GM21737 (cell line): Measurements from ENCODE around the gene PODXL.

Experiments
- ATAC-seq: cut with Tn5 transposase; IDR thresholded peaks from one replicate; pipeline ENCODE4 v1.9.1; 2021; ENCODE audit warnings: mild to moderate bottlenecking, moderate library complexity; ENCODE audit not compliant: unreplicated experiment

Gene PODXL

GRCh38 chr7:131556053-131556908 is at the start of gene PODXL:
Gene PODXL (minus strand): TSS chr7:131556628. CDS start chr7:131556359, 269 bp downstream.
- ATAC-seq, result peak; percentile 72

DNA sequence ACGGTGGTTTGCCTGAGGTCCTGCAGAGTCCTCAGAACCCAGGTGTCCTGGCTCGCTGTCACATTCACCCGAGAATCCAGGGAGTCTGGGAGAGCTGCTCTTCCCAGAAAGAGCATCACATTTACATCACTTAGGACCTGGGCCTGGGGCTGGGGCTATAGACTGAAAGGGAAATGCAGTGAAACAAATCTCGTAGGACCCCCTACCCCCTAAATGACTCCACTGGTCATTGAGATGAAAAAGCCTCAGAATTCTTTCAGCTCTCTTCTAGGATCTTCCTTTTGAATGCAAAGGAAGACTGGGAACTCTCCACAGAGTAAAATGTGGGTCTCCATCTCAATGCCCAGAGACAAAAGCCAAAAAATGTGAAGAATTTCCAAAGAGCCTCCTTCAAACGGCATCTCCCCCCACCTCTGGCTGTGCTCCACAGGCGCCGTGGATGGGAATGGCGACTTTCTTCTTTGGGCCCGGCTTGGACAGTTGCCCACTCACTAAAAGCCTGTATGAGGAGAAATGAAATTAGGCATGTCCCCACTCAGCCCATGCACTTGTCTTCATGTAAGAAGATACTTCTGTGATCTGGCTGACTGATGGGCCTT is 49.0 kb upstream of the PODXL start:
- ATAC-seq, result no peak

GRCh38 chr7:131604841-131605279 is 48.4 kb upstream of the PODXL start:
- no peak for ATAC-seq

DNA sequence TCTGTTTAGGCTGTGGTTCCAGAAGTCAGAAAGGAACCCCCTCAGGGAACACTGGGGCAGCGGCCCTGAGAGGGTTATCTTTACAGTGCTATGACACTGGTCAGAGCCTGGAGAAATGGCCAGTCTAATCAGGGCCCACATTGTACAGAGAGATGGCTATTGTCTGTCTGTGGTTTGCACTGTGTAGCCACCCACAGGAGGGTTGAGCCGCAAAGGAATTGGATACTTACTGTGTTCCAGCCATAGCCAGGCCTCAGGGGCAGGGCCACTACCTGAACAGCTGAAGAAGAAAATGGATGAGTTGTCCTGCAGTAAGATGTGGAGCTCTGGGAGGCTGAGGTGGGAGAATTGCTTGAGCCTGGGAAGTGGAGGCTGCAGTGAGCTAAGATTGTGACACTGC is 47.5 kb upstream of the PODXL start:
- no peak for ATAC-seq

GRCh38 chr7:131602994-131603372 is 46.6 kb upstream of the PODXL start:
- no peak for ATAC-seq

DNA sequence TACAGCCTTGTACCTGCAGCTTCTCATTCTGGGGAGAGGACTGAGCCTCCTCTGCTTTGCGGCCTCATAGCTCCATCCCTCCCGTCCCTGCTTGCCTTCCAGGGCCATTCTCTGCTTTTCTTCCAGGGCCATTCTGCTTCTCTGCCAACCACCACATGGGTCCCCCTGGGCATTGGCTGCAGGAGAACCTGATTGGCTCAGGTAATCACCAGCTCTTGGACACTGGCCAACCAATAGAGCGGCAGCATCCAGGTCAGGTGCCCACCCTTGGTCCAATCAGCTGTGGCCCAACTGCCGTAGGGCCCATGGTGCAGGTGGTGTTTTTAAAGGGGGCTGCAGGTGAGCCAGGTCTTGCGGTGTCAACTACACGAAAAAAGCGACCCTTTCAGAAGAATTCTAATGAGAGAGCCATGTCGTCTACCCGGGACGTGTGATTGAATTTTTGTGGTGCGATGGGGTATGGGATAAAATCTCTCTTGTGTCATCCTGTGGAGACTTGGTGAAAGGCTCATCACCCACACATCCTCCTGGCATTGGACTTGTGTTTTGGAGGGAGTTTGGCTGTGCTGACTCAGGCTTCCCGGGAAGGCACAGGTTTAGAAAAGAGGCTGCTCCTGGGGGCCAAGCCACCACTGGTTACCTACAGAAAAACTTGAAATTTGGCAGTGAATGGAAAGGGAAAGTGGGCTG is 46.0 kb upstream of the PODXL start:
- no peak for ATAC-seq

DNA sequence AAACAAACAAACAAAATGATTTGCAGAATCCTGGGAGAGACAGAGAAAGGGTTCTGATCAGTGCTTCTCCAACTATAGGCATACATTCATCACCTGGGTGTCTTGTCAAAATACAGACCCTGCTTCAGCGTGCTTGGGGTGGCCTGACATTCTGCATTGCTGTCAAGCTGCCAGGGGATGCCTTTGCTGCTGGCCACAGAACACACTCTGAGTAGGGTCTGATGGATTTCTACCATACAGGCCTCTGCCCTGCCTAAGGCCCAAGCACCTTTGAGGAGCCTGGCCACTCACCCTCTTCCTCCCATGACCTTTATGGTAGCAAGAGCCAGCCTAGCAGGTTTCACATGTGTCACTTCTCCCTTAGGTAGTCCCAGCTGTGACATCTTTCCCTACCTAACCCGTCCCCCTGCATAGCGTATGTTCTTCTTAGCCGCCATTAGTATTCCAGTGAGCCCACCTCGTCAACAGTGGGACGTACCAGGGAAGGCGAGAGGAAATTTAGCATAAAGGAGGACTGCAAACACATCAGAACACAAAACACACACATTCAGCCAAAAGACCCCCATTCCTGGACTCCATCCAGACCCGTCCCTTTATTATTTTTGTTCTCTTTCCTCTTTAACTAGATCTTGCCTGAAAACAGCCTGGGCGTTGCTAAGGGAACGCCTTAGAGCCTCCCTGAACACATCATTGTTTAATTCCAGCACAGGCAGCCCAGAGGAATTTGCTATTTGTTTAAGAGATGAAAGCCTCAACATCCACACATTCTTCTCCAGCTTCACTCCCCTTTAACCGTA is 43.9 kb upstream of the PODXL start:
- ATAC-seq, result no peak

GRCh38 chr7:131596785-131597184 is 40.4 kb upstream of the PODXL start:
- ATAC-seq, result no peak

DNA sequence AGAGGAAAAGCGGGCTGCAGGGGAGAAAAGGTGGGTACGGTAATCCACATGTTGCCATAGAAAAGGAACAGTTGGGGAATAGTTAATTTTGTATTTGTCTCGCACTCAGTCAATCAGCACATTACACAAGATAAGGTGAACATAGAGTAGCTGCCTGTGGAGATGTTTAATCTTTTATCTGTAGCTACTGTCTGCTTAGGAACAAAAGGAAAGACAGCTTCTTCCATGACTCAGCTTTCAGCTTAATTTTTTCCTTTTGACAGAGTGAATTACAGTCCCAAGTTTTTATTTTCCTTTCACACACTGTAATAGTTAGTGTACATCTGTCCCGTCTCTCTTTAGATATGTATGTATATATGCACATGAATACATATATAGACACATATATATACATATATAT is 39.3 kb upstream of the PODXL start:
- ATAC-seq, result no peak

DNA sequence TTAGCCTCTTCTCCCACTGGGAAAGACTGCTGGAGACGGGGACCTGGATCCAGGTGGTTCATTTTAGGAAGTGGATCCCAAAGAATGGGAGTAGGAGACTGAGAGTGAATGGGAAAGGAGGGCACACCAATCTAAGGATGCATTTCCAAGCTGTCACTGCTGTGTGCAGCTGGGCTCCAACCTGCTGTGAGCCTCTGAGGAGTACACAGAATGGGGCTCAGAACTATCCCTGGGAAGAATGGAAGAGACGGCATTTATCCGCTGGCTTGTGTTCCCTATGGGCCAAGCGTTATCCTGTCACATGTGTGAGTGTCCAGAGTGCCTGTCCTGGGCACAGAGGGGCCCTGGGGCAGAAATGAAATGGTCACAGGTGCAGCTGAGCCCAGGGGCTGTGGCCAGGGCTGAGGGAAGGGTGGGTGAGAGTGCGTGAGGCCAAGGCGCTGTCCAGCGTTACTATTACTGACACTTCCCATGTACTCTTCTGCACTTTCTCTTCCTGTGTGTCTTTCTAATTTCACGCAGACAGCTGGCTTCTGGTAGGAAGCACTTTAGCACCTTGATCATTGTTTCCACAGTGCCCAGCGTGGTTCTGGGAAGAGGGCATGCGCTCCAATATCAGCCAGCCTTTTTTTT is 35.4 kb upstream of the PODXL start:
- no peak for ATAC-seq

DNA sequence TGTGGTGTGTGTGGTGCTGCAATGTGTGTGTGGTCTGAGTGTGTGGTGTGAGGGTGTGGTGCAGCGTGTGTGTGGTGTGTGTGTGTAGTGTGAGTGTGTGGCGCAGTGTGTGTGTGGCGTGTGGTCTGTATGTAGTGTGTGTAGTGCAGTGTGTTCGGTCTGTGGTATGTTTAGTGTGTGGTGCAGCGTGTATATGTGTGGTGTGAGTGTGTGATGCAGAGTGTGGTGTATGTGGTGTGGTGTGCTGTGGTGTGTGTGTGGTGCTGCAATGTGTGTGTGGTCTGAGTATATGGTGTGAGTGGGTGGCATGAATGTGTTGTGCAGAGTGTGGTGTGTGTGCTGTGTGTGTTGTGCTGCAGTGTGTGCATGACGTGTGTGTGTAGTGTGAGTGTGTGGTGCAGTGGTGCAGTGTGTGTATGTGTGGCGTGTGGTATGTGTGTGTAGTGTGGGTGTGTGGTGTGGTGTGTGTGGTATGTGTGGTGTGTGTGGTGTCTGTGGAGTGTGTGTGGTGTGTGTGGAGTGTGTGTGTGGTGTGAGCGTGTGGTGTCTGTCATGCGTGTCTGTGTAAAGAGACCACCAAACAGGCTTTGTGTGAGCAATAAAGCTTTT is 31.0 kb upstream of the PODXL start:
- ATAC-seq, result no peak

DNA sequence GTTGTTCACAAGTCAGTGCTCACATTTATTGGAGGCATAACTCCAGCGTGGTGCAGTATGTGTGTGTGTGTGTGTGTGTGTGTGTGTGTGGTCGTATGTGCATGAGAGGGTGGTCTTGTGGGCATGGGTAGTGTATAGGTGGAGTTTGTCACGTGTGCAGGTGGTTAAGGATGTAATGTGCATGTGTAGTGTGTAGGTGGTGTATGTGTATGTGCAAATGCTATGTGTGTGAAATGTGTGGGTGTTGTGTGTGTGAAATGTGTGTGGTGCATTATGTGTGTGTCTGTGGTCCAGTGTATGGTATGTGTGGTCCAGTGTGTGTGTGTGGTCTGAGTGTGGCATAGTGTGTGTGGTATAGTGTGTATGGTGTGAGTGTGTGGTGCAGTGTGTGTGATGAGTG is 30.3 kb upstream of the PODXL start:
- ATAC-seq, result no peak

DNA sequence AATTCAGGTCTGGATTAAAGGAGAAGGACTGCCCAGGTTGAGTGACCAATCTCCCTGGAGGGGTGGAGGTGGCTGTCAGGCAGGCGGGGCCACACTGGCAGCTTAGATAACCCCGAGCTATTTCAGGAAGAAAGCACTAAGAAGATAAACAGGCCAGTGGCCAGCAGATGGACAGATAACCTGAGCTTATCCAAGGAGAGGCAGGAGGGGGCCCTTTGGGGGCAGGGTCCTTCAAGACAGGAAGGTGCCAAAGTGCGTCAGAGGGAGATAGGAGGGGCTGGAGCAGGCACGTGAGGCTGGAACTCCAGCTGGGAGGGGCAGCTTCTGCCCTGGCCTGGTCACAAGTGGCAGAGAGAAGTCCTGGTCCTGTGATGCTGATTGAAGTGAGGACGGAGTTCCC is 29.8 kb upstream of the PODXL start:
- ATAC-seq, result no peak

DNA sequence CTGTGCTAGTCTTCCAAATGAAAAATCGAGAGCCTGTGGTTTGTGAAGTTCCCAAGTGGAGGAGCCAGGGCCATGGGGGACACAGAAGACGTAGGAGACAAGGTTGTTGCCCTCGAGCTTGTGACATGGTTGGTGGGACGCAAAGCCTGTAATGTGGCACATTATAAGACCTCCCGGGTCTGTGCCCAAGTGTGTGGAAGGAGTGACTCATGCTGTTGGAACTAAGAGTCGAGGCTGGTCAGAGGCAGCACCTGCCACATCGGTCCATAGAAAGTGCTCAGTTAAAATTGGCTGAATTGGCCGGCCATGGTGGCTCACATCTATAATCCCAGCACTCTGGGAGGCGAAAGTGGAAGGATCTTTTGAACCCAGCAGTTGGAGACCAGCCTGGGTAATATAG is 27.0 kb upstream of the PODXL start:
- no peak for ATAC-seq

DNA sequence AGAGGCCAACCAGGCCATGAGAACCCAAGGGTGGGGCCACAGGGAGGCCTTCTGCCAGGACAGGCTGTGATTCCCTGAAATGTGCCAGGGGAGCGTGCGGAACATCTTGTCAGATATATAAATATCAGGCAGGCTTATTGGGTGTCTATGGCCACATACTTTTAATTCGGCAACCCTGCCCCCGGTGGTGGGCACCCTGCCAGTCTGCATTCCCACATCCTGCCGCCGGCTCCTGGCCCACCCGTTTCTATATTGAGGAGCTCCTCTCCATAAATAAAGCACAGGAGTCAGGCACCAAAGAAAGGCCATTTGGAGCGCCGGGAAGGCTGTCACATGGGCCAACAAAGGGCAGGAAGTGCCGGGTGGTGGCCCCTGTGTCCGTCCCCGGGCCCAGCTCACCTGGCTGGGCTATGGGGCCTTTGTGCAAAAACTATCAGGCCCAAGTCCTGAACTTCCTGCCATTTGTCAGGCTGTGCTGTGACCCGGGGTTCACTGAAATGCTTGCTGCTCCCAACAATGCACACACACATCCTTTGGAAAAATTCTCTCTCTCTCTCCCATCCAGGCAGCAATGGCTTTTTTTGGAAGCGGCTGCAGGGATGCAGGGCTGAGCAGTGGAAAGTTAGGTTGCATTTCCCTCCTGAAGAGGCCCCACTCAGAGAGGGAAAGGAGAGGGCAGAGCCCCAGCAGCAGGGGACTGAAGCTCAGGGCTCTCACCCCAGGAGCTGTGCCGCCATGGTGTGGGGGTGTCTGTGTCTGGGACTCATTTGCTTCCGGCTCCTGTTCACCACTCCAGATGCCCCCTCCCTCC is 25.0 kb upstream of the PODXL start:
- ATAC-seq, result no peak

DNA sequence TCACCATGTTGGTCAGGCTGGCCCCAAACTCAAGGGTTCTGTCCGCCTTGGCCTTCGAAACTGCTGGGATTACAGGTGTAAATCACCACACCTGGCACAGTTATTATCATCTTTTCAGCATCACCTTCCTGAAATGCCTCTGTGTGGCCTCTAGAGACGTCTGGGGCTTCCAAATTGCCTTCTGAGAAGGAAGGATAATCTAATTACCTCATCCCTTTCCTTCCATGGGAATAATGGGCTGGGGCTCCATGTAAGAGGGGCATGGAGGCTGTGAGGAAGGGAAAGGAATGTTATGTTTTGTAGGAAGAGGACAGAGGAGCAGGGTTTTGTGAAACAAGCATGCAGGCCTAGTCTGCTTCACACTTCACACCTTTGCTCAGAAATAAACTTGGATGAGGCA is 22.2 kb upstream of the PODXL start:
- no peak for ATAC-seq

DNA sequence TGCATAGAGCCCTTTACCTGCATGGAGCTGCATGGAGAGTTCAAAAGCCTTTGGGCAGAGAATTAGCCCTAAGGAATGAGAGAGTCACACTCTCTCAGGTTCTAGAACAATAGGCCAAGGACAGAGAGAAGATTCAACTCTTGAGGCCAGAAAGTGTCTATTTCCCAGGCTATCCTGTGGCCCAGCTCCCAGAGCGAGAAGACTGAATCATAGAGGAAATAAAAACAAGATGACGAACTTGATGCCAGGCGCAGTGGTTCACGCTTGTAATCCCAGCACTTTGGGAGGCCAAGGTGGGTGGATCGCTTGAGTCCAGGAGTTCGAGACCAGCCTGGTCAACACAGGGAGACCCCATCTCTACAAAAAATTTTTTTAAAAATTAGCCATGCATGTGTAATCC is 18.3 kb upstream of the PODXL start:
- ATAC-seq, result no peak

DNA sequence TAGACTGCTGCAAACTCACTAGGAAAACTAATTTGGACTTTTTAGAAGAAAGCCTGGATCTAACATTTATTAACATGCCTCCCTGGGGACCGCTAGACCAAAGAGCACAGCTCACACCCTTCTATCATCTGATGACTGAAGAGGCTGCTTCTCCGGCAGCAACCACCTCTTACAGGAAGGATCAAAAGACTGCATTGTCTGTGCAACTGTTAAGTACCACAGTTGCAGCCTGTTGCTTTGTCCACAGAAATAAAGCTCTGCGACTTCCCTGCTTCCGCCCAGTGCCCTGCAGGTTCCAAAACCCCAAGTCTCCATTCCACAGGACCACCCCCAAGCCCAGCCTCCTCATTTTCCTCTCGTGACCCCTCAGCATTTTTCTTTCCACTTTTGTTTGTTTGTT is 14.0 kb upstream of the PODXL start:
- no peak for ATAC-seq

DNA sequence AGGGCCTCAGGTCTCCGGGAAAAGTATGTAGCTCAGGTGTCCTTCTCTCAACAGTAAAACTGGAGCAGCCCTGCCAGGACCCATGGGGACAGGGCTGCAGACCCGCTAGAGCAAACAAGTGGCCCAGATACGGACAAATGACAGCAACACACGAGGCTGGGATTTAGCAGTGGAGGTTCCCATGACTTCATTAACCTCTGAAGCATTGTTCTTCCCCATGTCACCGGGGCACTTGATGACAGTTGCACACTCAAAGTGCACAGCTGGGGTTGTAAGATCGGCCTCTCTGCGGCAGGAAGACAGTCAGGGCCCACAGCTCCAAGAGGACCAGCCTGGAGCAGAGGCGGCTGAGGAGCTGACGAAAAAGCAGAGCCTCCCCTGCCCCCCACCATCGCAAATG is 12.5 kb upstream of the PODXL start:
- no peak for ATAC-seq
